GM18499 (cell line): ENCODE results near the gene RASA3.
"Not testable (repeated sequence)": the region's sequence is repeated elsewhere in the genome, so short reads cannot be mapped to it uniquely, and the experiment has no call there.

Experiments used
- ATAC-seq: cut with Tn5 transposase; IDR thresholded peaks from one replicate; pipeline ENCODE4 v1.9.1; 2021; ENCODE audit warnings: moderate number of reproducible peaks; ENCODE audit not compliant: insufficient read depth, unreplicated experiment

RASA3 gene

GRCh38 chr13:113997845-113998751 lies 134.3 kb downstream of the RASA3 start:
- ATAC-seq = no peak

DNA sequence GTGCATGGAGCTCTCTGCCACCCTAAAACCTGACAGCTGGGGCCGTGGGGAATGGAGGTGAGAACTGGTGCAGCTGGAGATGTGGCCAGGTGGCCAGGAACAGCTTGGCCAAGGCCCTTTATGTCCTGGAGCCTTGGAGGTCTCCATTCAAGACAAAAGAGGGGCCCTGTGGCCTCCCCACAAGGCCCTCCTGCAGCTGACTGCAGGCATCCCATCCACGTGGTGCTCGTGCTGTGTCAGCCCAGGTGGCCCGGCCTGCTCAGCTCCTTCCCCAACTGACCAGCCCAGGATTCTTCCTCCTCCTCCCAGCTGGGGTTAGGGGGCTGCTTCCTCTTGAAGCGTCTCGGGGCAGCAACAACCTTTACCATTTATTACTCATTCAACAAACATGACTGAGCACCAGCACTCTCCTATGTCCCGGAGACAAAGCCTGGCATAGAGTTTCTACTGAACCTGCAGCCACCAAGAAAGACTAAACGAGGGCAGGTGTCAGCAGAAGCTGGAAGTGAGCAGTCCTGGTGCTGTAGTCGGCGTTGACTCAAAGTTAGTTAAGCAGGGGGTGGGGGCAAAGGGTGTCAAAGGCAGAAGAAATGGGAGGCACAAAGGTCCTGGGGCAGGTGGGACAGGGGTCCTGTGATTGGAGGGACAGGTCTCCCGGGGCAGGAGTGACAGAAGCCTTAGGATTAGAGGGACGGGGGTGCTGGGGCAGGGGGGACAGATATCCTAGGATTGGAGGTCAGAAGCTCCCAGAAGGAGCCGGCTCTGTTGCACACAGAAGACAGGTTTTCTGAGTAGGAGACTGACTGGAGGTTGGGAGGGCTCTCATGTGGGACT lies 135.3 kb downstream of the RASA3 start:
- no peak for ATAC-seq

- no peak for ATAC-seq
These were observed 136.1 kb downstream of the RASA3 start for GRCh38 chr13:113996081-113996911.

DNA sequence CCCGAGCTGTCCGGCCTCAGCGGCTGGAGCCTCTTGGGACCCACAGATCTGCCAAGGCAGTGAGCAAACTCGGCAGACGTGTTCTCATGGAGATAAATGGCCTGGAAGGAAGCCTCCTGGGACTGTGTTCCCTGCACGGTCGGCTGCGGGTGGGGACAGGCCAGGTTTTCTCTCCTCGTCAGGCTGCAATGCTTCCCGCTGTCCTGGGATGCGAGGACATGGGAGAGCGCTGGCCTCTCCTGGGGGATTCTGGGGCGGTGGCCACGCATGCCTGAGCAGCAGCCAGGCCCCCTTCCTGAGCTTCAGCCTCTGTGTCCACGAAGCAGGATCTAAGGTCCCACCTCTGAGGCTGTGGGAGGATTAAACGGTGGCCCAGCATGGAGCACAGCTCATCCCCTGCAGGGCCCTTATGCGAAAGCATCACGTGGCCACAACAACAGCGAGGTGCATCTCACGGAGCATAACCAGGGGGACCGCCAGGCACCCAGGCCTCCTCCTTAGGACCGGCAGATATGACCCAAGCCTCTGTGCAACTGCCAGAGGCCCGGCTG lies 137.3 kb downstream of the RASA3 start:
- ATAC-seq = no peak

- no peak for ATAC-seq
These were observed 140.0 kb downstream of the RASA3 start for GRCh38 chr13:113992276-113993005.

GRCh38 chr13:113991676-113992179 lies 140.7 kb downstream of the RASA3 start:
- ATAC-seq = no peak

DNA sequence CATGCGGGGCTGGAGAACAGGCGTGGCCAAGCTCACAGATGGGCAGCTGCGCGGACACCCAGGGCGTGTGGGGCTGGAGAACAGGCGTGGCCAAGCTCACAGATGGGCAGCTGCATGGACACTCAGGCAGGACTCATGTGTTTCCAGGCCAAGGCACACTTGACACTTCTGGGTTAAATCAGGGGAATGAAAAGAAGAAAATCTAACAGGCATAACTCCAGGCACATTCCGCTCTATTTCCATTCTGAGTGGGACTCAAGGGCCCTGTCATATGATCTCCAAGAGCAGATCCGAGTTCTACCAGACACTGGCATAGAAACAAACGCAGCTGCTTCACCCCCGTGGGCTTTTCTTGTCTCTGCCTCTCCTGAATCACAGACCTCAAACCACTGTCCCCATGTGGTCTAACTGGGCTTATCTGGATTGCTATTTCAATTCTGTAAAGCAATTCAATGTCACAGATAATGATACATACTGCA lies 141.2 kb downstream of the RASA3 start:
- ATAC-seq = no peak

DNA sequence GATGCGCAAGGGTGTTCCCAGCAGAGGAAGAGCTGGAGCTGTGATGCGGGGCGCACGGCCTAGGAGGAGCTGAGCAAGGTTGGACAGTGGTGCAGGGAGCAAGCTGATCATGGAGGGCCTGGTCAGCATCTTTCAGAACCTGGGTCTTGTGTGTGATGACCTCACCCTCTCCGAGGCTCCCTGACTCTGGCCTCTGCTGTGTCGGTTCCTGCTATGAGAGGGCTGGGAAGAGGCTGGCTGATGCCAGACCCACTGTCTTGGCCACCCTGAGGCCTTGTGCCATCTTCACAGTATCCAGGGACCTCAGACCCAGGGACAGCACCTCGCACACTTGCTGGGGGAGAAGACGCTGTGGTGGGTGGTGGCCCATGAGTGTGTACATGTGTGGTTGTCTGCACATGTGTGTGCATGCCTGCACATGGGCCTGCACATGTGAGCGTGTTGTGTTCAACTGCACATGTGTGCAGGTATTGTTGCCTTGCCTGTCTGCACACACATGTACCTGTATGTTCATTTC lies 142.0 kb downstream of the RASA3 start:
- ATAC-seq = no peak

GRCh38 chr13:113989585-113990300 lies 142.7 kb downstream of the RASA3 start:
- ATAC-seq = no peak

DNA sequence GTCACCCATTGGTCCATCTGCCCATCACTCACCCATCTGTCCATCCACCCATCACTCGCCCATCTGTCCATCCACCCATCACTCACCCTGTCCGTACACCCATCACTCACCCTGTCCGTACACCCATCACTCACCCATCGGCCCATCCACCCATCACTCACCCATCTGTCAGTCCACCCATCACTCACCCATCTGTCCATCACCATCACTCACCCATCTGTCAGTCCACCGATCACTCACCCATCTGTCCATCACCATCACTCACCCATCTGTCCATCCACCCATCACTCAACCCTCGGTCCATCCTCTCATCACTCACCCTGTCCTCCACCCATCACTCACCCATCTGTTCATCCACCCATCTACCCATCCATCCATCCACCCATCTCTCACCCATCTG lies 143.6 kb downstream of the RASA3 start:
- not testable (repeated sequence) for ATAC-seq

- no peak for ATAC-seq
These were observed 150.1 kb downstream of the RASA3 start for GRCh38 chr13:113982296-113982661.

- ATAC-seq = no peak
These were observed 150.7 kb downstream of the RASA3 start for GRCh38 chr13:113981611-113982295.

DNA sequence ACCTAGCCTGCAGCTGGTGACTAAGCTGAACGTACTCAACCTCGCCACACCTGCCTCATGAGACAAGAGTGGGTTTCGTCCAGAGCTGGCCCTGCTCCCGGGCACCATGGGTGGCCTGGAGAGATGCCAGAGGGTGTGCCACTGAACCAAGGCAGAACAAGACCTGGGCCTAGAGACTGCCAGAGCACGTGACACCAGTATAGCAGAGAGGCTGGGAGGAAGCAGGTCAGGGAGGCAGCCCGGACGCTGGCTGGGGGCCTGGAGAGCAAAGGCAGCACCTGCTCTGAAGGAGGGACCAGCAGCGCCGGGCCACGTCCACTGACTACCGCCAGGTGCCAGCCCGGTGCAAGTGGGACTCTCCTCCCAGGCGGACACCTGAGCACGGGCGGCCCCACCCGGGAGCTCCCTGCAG lies 151.2 kb downstream of the RASA3 start:
- no peak for ATAC-seq

DNA sequence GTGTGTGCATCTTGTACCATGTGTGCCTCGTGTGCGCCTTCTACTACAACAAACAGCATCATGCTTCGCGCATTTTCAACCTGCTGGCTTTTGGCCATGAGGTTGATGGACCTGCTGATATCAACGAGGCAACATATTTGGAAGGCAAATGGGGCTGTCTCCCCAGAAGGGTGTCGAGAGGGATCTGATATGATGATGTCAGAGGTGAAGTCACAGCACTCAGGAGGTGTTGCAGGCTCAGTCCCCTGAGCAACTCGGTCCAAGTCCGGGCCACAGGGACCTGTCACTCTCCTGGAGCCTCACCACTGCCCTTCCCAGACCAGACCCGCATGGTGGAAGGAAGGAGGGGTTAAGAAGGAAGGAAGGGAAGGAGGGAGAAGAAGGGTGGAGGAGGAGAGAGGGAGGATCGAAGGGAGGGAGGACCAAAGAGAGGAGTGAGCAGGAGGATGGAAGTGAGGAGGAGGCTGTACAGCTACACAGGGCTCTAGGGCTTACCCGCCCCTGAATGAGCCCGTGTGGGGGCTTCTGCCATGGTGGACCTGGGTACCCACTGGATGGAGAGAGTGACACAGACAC lies 151.8 kb downstream of the RASA3 start:
- no peak for ATAC-seq

GRCh38 chr13:113979791-113980471 lies 152.5 kb downstream of the RASA3 start:
- no peak for ATAC-seq

DNA sequence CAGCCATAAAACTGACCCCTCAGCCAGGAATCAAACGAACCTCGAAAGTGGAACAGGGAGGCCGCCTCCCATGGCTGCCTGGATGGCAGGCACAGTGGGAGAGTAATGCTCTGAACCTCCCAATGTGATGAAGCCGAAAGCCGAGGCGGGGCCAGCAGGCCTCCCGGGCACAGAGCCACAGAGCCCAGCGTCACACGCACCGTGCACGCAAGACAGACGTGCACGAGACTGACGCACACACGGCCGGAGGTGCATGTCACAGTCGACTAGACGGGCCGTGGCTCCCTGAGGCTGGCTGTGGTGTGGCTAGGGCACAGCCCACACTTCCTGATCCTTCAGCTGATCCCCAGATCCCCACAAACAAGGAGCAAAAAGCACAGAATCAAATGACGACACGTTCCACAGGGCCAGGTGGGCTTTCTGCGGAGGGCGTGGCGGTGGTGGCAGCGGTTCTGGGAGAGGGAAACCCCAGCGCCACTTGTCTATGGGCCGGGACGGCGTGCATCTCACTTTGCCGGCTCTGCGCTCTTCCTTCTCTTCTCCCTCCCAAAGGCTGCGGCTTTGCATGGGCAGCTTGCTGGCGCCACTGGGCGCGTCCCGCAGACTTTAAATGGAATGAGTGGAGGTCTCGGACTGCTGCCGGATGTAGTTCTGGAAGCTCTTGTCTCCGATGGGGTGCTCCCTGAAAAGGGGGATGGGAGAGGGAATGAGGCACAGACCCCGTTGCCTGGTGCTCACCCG lies 153.5 kb downstream of the RASA3 start:
- ATAC-seq = no peak
